CD14-positive monocyte (primary cell): Measurements from ENCODE around the gene SYT8. TPM values are rescaled to one million over a fixed set of nuclear protein-coding genes. Genes with fewer than 3 reads are reported as not detected.
"Not testable (repeated sequence)": the region's sequence is repeated elsewhere in the genome, so short reads cannot be mapped to it uniquely, and the experiment has no call there.

ENCODE experiments used
- DNase-seq, 3 donors: peaks; one replicate each; pipeline ENCODE4 v3.0.0-alpha.2; 2011 to 2022
- H2AFZ ChIP-seq: 2 replicates; pipeline ENCODE4 v1.6.0; 2012; ENCODE audit warnings: mild to moderate bottlenecking, low read depth, low read length, inconsistent platforms; ENCODE audit not compliant: insufficient read depth, poor library complexity, severe bottlenecking
- H3K27ac ChIP-seq, 2 donors: 1 replicate in 1 of 2; 2 replicates in 1 of 2; pipeline ENCODE4 v1.5.1; 2012 to 2013; ENCODE audit warnings: low read length in 2 of 2, control low read depth in 1 of 2, inconsistent platforms in 1 of 2, low read depth in 1 of 2, mild to moderate bottlenecking in 1 of 2
- H3K27me3 ChIP-seq, 2 donors: one replicate each; pipeline versions ENCODE4 v1.6.0 to v1.6.1; 2011 to 2013; ENCODE audit warnings: low read length in 2 of 2; ENCODE audit not compliant: control insufficient read depth in 2 of 2, insufficient read depth in 2 of 2
- H3K36me3 ChIP-seq, 2 donors: replicated peaks in 1 of 2; 1 replicate in 1 of 2; 2 replicates in 1 of 2; pipeline versions ENCODE4 v1.5.1 to v1.6.1; 2012 to 2013; ENCODE audit warnings: low read length in 2 of 2, control low read depth in 1 of 2, inconsistent platforms in 1 of 2, mild to moderate bottlenecking in 1 of 2; ENCODE audit not compliant: insufficient read depth in 2 of 2, control insufficient read depth in 1 of 2
- H3K4me1 ChIP-seq, 2 donors: 1 replicate in 1 of 2; 2 replicates in 1 of 2; pipeline versions ENCODE4 v1.5.1 to v1.6.1; 2012 to 2013; ENCODE audit warnings: low read length in 2 of 2, control low read depth in 1 of 2, inconsistent platforms in 1 of 2, mild to moderate bottlenecking in 1 of 2, moderate library complexity in 1 of 2; ENCODE audit not compliant: insufficient read depth in 2 of 2, control insufficient read depth in 1 of 2
- H3K4me2 ChIP-seq: replicated peaks from 2 replicates; pipeline ENCODE3; 2012; ENCODE audit warnings: low read length, moderate library complexity, mild to moderate bottlenecking; ENCODE audit not compliant: poor library complexity, severe bottlenecking; ENCODE audit errors: extremely low read depth
- H3K4me3 ChIP-seq, 3 experiments: fragments of 200-600 bp in 1 of 3; sonication (generic) in 1 of 3; replicated peaks in 1 of 3; 1 replicate in 2 of 3; 2 replicates in 1 of 3; pipeline ENCODE4 v1.5.1; 2011 to 2013; ENCODE audit warnings: low read length in 3 of 3, mild to moderate bottlenecking in 3 of 3, control low read depth in 2 of 3, low read depth in 2 of 3, inconsistent platforms in 1 of 3, moderate library complexity in 1 of 3
- H3K79me2 ChIP-seq: 2 replicates; pipeline ENCODE4 v1.6.0; 2012; ENCODE audit warnings: mild to moderate bottlenecking, control low read depth, inconsistent platforms, low read length, moderate library complexity; ENCODE audit not compliant: insufficient read depth
- H3K9ac ChIP-seq: 2 replicates; pipeline ENCODE4 v1.6.0; 2017; ENCODE audit warnings: low read length, mild to moderate bottlenecking; ENCODE audit not compliant: insufficient read depth, poor library complexity, severe bottlenecking
- H3K9me3 ChIP-seq, 2 donors: replicated peaks in 1 of 2; 1 replicate in 1 of 2; 2 replicates in 1 of 2; pipeline versions ENCODE4 v1.5.1 to v1.6.1; 2012 to 2013; ENCODE audit warnings: low read length in 2 of 2, control low read depth in 1 of 2; ENCODE audit not compliant: control insufficient read depth in 1 of 2, insufficient read depth in 1 of 2
- H4K20me1 ChIP-seq: 2 replicates; pipeline ENCODE4 v1.6.0; 2012; ENCODE audit warnings: mild to moderate bottlenecking, low read length, control low read depth, moderate library complexity; ENCODE audit not compliant: insufficient read depth
- H3K27ac Mint-ChIP-seq, 7 donors: one replicate each; pipeline ENCODE4 v1.8.0; 2020; ENCODE audit warnings: mild to moderate bottlenecking in 7 of 7, mixed read lengths in 7 of 7, moderate library complexity in 6 of 7, inconsistent platforms in 2 of 7
- H3K27me3 Mint-ChIP-seq, 3 donors: one replicate each; pipeline ENCODE4 v1.8.0; 2021 to 2022; ENCODE audit warnings: low read depth in 3 of 3, mild to moderate bottlenecking in 3 of 3, mixed read lengths in 3 of 3, moderate library complexity in 3 of 3, inconsistent platforms in 1 of 3
- H3K36me3 Mint-ChIP-seq, 2 donors: one replicate each; pipeline ENCODE4 v1.8.0; 2020; ENCODE audit warnings: mixed read lengths in 2 of 2, inconsistent platforms in 1 of 2, mild to moderate bottlenecking in 1 of 2
- H3K4me1 Mint-ChIP-seq: one replicate; pipeline ENCODE4 v1.8.0; 2020; ENCODE audit warnings: mild to moderate bottlenecking, mixed read lengths
- H3K4me3 Mint-ChIP-seq, 2 donors: one replicate each; pipeline ENCODE4 v1.8.0; 2020; ENCODE audit warnings: mild to moderate bottlenecking in 2 of 2, mixed read lengths in 2 of 2, moderate library complexity in 1 of 2
- H3K9me3 Mint-ChIP-seq, 7 donors: one replicate each; pipeline ENCODE4 v1.8.0; 2020 to 2022; ENCODE audit warnings: mixed read lengths in 7 of 7, mild to moderate bottlenecking in 6 of 7, moderate library complexity in 6 of 7, inconsistent platforms in 2 of 7
- CTCF ChIP-seq: fragments of 200-600 bp; IDR thresholded peaks from one replicate; pipeline ENCODE4 v1.8.0; 2022; ENCODE audit warnings: antibody characterized with exemption, mild to moderate bottlenecking
- WGBS: methylation state at CpG from one replicate; pipeline ENCODE4 v1.1.5; 2013; ENCODE audit warnings: missing lambda C conversion rate; ENCODE audit not compliant: insufficient coverage; 5-methylcytosine and 5-hydroxymethylcytosine counted together
- intact Hi-C, 2 donors: fragments of 100-400 bp; cut with micrococcal nuclease; formaldehyde crosslinking; loops; one replicate each; pipeline versions ENCODE4 v1.15.0 to v1.15.1; 2023
- polyA plus RNA-seq, 3 donors: library from polyadenylated mRNA; depleted of rRNA in 1 of 3; unstranded in 2 of 3; stranded (reverse) in 1 of 3; fragments of 300-500 nt in 2 of 3; fragments of >200 nt in 1 of 3; fragmentation: Illumina TruSeq in 2 of 3; gene quantifications; 1 replicate in 2 of 3; 2 replicates in 1 of 3; pipeline ENCODE4 v1.2.3, GENCODE V29; 2012 to 2021

SYT8 gene
- polyA plus RNA-seq, 3 donors = not detected

GRCh38 chr11:1797391-1798125 lies 37.2 kb upstream of the SYT8 start:
- peak overlapping the region in 1 of 2 donors; percentile 39 for H3K4me3 Mint-ChIP-seq
- peaks cover 3 to 18% of the 10 kb centered on the region in 2 donors for H3K27me3 ChIP-seq
- DNase-seq = no peak
- H2AFZ ChIP-seq = no peak overlapping the region
- H3K27me3 Mint-ChIP-seq = peaks cover 29 to 65% (median 52%) of the 10 kb centered on the region in 3 donors
- H3K9me3 ChIP-seq = no peaks in the 10 kb centered on the region
- H3K27ac ChIP-seq = no peak overlapping the region
- no peak overlapping the region for H3K4me3 ChIP-seq
- intact Hi-C loops = loop anchor here in 1 of 2 donors (5.0 kb wide), 1 partner anchor 40 kb away; no protein-coding TSS in a partner anchor
- no peaks in the 10 kb centered on the region for H4K20me1 ChIP-seq
- no peak overlapping the region for H3K27ac Mint-ChIP-seq
- H3K4me1 Mint-ChIP-seq = peaks cover 9% of the 10 kb centered on the region
- H3K9ac ChIP-seq = no peak overlapping the region
- WGBS = 96% methylated on average over 12 of the region's 14 CpGs
- H3K9me3 Mint-ChIP-seq = peaks cover 0 to 10% (median 4%) of the 10 kb centered on the region in 7 donors
- H3K4me1 ChIP-seq = peaks cover 2 to 8% of the 10 kb centered on the region in 2 donors
- H3K36me3 ChIP-seq = no peaks in the 10 kb centered on the region
- no peak for TF ChIP-seq CTCF
- H3K79me2 ChIP-seq = no peaks in the 10 kb centered on the region
- peaks cover 0 to 6% of the 10 kb centered on the region in 2 donors for H3K36me3 Mint-ChIP-seq
- H3K4me2 ChIP-seq = no peak overlapping the region

- no peaks in the 10 kb centered on the region for H3K4me1 ChIP-seq
- H3K4me3 ChIP-seq = no peak overlapping the region
- H2AFZ ChIP-seq = no peak overlapping the region
- Mint-ChIP-seq H3K9me3 (peaks cover 0 to 9% (median 4%) of the 10 kb centered on the region in 7 donors), H3K4me3 (peak overlapping the region in 1 of 2 donors; percentile 70), H3K27me3 (peaks cover 65 to 73% (median 72%) of the 10 kb centered on the region in 3 donors), H3K4me1 (no peaks in the 10 kb centered on the region), H3K36me3 (peaks cover 0 to 11% of the 10 kb centered on the region in 2 donors), H3K27ac (no peak overlapping the region)
- intact Hi-C loops = no loop called here
- H3K27ac ChIP-seq = no peak overlapping the region
- 94% methylated on average over 20 of the region's 20 CpGs for WGBS
- H3K9me3 ChIP-seq = no peaks in the 10 kb centered on the region
- no peaks in the 10 kb centered on the region for H4K20me1 ChIP-seq
- no peaks in the 10 kb centered on the region for H3K36me3 ChIP-seq
- H3K9ac ChIP-seq = no peak overlapping the region
- DNase-seq = no peak
- no peak overlapping the region for H3K4me2 ChIP-seq
- H3K79me2 ChIP-seq = no peaks in the 10 kb centered on the region
- TF ChIP-seq CTCF = no peak
- H3K27me3 ChIP-seq = peaks cover 29 to 66% of the 10 kb centered on the region in 2 donors
Measured at GRCh38 chr11:1803246-1803645, 31.5 kb upstream of the SYT8 start.

- intact Hi-C loops, H2AFZ ChIP-seq, H4K20me1 ChIP-seq, DNase-seq, H3K4me3 ChIP-seq, H3K79me2 ChIP-seq, H3K9ac ChIP-seq, H3K4me1 Mint-ChIP-seq, H3K4me1 ChIP-seq, H3K36me3 ChIP-seq, H3K4me2 ChIP-seq, H3K27ac ChIP-seq, H3K9me3 ChIP-seq: not testable (repeated sequence)
- H3K4me3 Mint-ChIP-seq = peak overlapping the region in 1 of 2 donors; percentile 70
- H3K27me3 Mint-ChIP-seq = peaks cover 69 to 75% (median 74%) of the 10 kb centered on the region in 3 donors
- H3K9me3 Mint-ChIP-seq = peaks cover 0 to 16% (median 11%) of the 10 kb centered on the region in 7 donors
- H3K36me3 Mint-ChIP-seq = peaks cover 0 to 14% of the 10 kb centered on the region in 2 donors
- WGBS = 96% methylated on average over 11 of the region's 42 CpGs
- peaks cover 34 to 68% of the 10 kb centered on the region in 2 donors for H3K27me3 ChIP-seq
- peak overlapping the region in 1 of 7 donors; percentile 69 for H3K27ac Mint-ChIP-seq
Measured at GRCh38 chr11:1803835-1804519, 30.8 kb upstream of the SYT8 start.
